ENCODE measurements around the gene AKT1S1.

Gene AKT1S1

GRCh38 chr19:49913720-49914119 is 36.6 kb upstream of the AKT1S1 start:
- Histone ChIP-seq H3K36me3 (replicated peaks) (peaks cover 80% of the 10 kb centered on the region), H3K27me3 (ENCODE audit: low read depth) (no peaks in the 10 kb centered on the region), H3K4me3 (no peak overlapping the region), H3K9me3 (no peaks in the 10 kb centered on the region), H3K4me1 (no peaks in the 10 kb centered on the region)
- in situ Hi-C loops (cut with MboI; ENCODE audit: low sequenced_read_pairs), result no loop called here
- no peak for DNase-seq (ENCODE audit: low spot score in 2 of 2)

GRCh38 chr19:49912965-49913685 is 36.0 kb upstream of the AKT1S1 start:
- no peaks in the 10 kb centered on the region for H3K9me3 ChIP-seq
- H3K27me3 ChIP-seq (ENCODE audit: low read depth), result no peaks in the 10 kb centered on the region
- H3K4me3 ChIP-seq, result no peak overlapping the region
- no peak for DNase-seq (ENCODE audit: low spot score in 2 of 2)
- peaks cover 82% of the 10 kb centered on the region for H3K36me3 ChIP-seq (replicated peaks)
- in situ Hi-C loops (cut with MboI; ENCODE audit: low sequenced_read_pairs), result no loop called here
- no peaks in the 10 kb centered on the region for H3K4me1 ChIP-seq

- peaks cover 84% of the 10 kb centered on the region for H3K36me3 ChIP-seq (replicated peaks)
Measured at GRCh38 chr19:49911381-49912145, 34.4 kb upstream of the AKT1S1 start.

GRCh38 chr19:49910179-49910578 is 33.0 kb upstream of the AKT1S1 start:
- H3K36me3 ChIP-seq (replicated peaks), result peaks cover 75% of the 10 kb centered on the region

More at GRCh38 chr19:49911381-49912145, 34.4 kb upstream of the AKT1S1 start:
- in situ Hi-C loops (cut with MboI; ENCODE audit: low sequenced_read_pairs), result no loop called here
- H3K27me3 ChIP-seq (ENCODE audit: low read depth), result no peaks in the 10 kb centered on the region
- no peaks in the 10 kb centered on the region for H3K9me3 ChIP-seq
- no peak for DNase-seq (ENCODE audit: low spot score in 2 of 2)
- no peaks in the 10 kb centered on the region for H3K4me1 ChIP-seq
- no peak overlapping the region for H3K4me3 ChIP-seq

GRCh38 chr19:49908480-49909420 is 31.6 kb upstream of the AKT1S1 start:
- in situ Hi-C loops (cut with MboI; ENCODE audit: low sequenced_read_pairs), result no loop called here
- H3K4me1 ChIP-seq, result no peaks in the 10 kb centered on the region
- H3K36me3 ChIP-seq (replicated peaks), result peaks cover 63% of the 10 kb centered on the region
- no peak overlapping the region for H3K4me3 ChIP-seq
- no peaks in the 10 kb centered on the region for H3K9me3 ChIP-seq
- H3K27me3 ChIP-seq (ENCODE audit: low read depth), result no peaks in the 10 kb centered on the region
- no peak for DNase-seq (ENCODE audit: low spot score in 2 of 2)

More at GRCh38 chr19:49910179-49910578, 33.0 kb upstream of the AKT1S1 start:
- Histone ChIP-seq H3K4me1 (no peaks in the 10 kb centered on the region), H3K27me3 (ENCODE audit: low read depth) (no peaks in the 10 kb centered on the region), H3K4me3 (no peak overlapping the region), H3K9me3 (no peaks in the 10 kb centered on the region)
- DNase-seq (ENCODE audit: low spot score in 2 of 2), result no peak
- in situ Hi-C loops (cut with MboI; ENCODE audit: low sequenced_read_pairs), result no loop called here

- Histone ChIP-seq H3K9me3 (no peaks in the 10 kb centered on the region), H3K4me1 (no peaks in the 10 kb centered on the region), H3K27me3 (ENCODE audit: low read depth) (no peaks in the 10 kb centered on the region), H3K4me3 (no peak overlapping the region), H3K36me3 (replicated peaks) (peaks cover 54% of the 10 kb centered on the region)
- no peak for DNase-seq (ENCODE audit: low spot score in 2 of 2)
- in situ Hi-C loops (cut with MboI; ENCODE audit: low sequenced_read_pairs), result no loop called here
Measured at GRCh38 chr19:49907745-49908446, 30.7 kb upstream of the AKT1S1 start.

GRCh38 chr19:49906879-49907564 is 29.9 kb upstream of the AKT1S1 start:
- in situ Hi-C loops (cut with MboI; ENCODE audit: low sequenced_read_pairs), result no loop called here
- Histone ChIP-seq H3K4me1 (no peaks in the 10 kb centered on the region), H3K9me3 (no peaks in the 10 kb centered on the region), H3K4me3 (no peak overlapping the region), H3K36me3 (replicated peaks) (peaks cover 46% of the 10 kb centered on the region), H3K27me3 (ENCODE audit: low read depth) (no peaks in the 10 kb centered on the region)
- DNase-seq (ENCODE audit: low spot score in 2 of 2), result no peak

GRCh38 chr19:49904136-49904535 is 27.0 kb upstream of the AKT1S1 start:
- Histone ChIP-seq H3K27me3 (ENCODE audit: low read depth) (no peaks in the 10 kb centered on the region), H3K36me3 (replicated peaks) (peaks cover 25% of the 10 kb centered on the region), H3K4me3 (no peak overlapping the region), H3K4me1 (no peaks in the 10 kb centered on the region), H3K9me3 (no peaks in the 10 kb centered on the region)
- no peak for DNase-seq (ENCODE audit: low spot score in 2 of 2)
- in situ Hi-C loops (cut with MboI; ENCODE audit: low sequenced_read_pairs), result no loop called here

- peaks cover 6% of the 10 kb centered on the region; the same call in 1 of the 2 replicates for H3K27me3 ChIP-seq (ENCODE audit: low read depth)
- H3K4me1 ChIP-seq, result no peaks in the 10 kb centered on the region
- no peaks in the 10 kb centered on the region for H3K36me3 ChIP-seq (replicated peaks)
- no peak for DNase-seq (ENCODE audit: low spot score in 2 of 2)
- no peaks in the 10 kb centered on the region for H3K9me3 ChIP-seq
- in situ Hi-C loops (cut with MboI; ENCODE audit: low sequenced_read_pairs), result no loop called here
- H3K4me3 ChIP-seq, result no peak within 1 kb of the TSS
Measured at GRCh38 chr19:49896863-49897621, 19.9 kb upstream of the AKT1S1 start, which contains the start of gene IL4I1. Gene IL4I1 (minus strand): TSS chr19:49896887. CDS start chr19:49896160, 727 bp downstream.

- no peaks in the 10 kb centered on the region for H3K4me1 ChIP-seq
- H3K27me3 ChIP-seq (ENCODE audit: low read depth), result peaks cover 6% of the 10 kb centered on the region; the same call in 1 of the 2 replicates
- DNase-seq (ENCODE audit: low spot score in 2 of 2), result no peak
- H3K9me3 ChIP-seq, result no peaks in the 10 kb centered on the region
- no peak overlapping the region for H3K4me3 ChIP-seq
- H3K36me3 ChIP-seq (replicated peaks), result no peaks in the 10 kb centered on the region
- in situ Hi-C loops (cut with MboI; ENCODE audit: low sequenced_read_pairs), result no loop called here
Measured at GRCh38 chr19:49895566-49896297, 18.6 kb upstream of the AKT1S1 start.

GRCh38 chr19:49894879-49895565 is 17.9 kb upstream of the AKT1S1 start:
- Histone ChIP-seq H3K4me1 (no peaks in the 10 kb centered on the region), H3K4me3 (no peak overlapping the region), H3K27me3 (ENCODE audit: low read depth) (peaks cover 6% of the 10 kb centered on the region; the same call in 1 of the 2 replicates), H3K9me3 (no peaks in the 10 kb centered on the region), H3K36me3 (replicated peaks) (no peaks in the 10 kb centered on the region)
- in situ Hi-C loops (cut with MboI; ENCODE audit: low sequenced_read_pairs), result no loop called here
- no peak for DNase-seq (ENCODE audit: low spot score in 2 of 2)
